K562 (cell line): ENCODE data around the gene CDC25B.

Experiments
- EHMT2 ChIP-seq: fragments of 450-650 bp; IDR thresholded peaks from 2 replicates; pipeline ENCODE4 v1.6.1; 2018; ENCODE audit warnings: antibody characterized with exemption
- EP300 ChIP-seq: IDR thresholded peaks from 2 replicates; pipeline ENCODE4 v1.6.1; 2012; ENCODE audit warnings: low read length, improper control_type of control experiment
- FOXO4 ChIP-seq: fragments of 450-650 bp; formaldehyde crosslinking; IDR thresholded peaks from 2 replicates; pipeline ENCODE4 v1.4.0; 2020; ENCODE audit warnings: mild to moderate bottlenecking, moderate library complexity
- NR4A1 ChIP-seq, 2 experiments: fragments of 250-450 bp in 1 of 2; fragments of 450-650 bp in 1 of 2; sonication (Bioruptor Pico) in 1 of 2; IDR thresholded peaks; 2 replicates each; pipeline versions ENCODE4 v1.4.0 to v1.6.1; 2016 to 2020; ENCODE audit warnings: mild to moderate bottlenecking in 2 of 2, missing compliant biosample characterization in 1 of 2, missing genetic modification characterization in 1 of 2, moderate library complexity in 1 of 2
- SREBF1 ChIP-seq: fragments of 150-350 bp; IDR thresholded peaks from 2 replicates; pipeline ENCODE4 v1.6.1; 2014; ENCODE audit warnings: antibody characterized with exemption, low read depth, low read length, borderline replicate concordance
- U2AF1 ChIP-seq: fragments of 200-400 bp; formaldehyde crosslinking; optimal IDR thresholded peaks from 2 replicates; pipeline ENCODE3; 2017; ENCODE audit warnings: mild to moderate bottlenecking, low read depth, low read length, moderate library complexity
- ZBTB1 ChIP-seq: sonication (generic); formaldehyde crosslinking; IDR thresholded peaks from 2 replicates; pipeline ENCODE4 v1.8.1; 2023; ENCODE audit warnings: missing genetic modification reagents, low read depth, mild to moderate bottlenecking, borderline replicate concordance
- ZNF384 ChIP-seq: IDR thresholded peaks from 2 replicates; pipeline ENCODE4 v1.6.1; 2012; ENCODE audit warnings: low read depth, low read length, improper control_type of control experiment
- ZNF444 ChIP-seq: fragments of 250-450 bp; sonication (Bioruptor Pico); IDR thresholded peaks from 2 replicates; pipeline ENCODE4 v1.4.0; 2020; ENCODE audit warnings: mild to moderate bottlenecking, moderate library complexity
- TF ChIP-seq, protein P1 (sequence below): sonication (generic); formaldehyde crosslinking; IDR thresholded peaks from 2 replicates; pipeline ENCODE4 v1.8.0; 2022; ENCODE audit warnings: mild to moderate bottlenecking, missing genetic modification reagents, borderline replicate concordance

DNA sequence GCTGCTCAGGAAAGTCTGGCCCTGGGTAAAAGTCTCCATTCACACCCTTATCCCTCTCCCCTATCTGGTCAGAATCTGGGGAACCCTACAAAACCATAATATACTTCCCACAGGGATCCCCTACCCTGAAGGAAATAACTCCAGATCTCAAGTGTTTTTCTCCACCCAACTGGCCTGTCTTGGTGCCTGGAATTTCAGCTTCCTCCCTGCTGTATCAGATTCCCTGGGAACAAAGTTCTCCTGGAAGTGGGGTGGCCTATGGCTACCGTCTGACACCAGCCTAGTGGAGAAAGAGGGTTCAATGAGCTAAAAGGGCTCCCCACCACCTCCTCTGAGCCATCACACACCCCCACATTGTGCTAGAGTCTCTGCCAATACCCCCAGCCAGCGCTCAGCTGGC is 48.6 kb upstream of the CDC25B start:
- no peak for TF ChIP-seq EP300
- TF ChIP-seq, protein P1, sequence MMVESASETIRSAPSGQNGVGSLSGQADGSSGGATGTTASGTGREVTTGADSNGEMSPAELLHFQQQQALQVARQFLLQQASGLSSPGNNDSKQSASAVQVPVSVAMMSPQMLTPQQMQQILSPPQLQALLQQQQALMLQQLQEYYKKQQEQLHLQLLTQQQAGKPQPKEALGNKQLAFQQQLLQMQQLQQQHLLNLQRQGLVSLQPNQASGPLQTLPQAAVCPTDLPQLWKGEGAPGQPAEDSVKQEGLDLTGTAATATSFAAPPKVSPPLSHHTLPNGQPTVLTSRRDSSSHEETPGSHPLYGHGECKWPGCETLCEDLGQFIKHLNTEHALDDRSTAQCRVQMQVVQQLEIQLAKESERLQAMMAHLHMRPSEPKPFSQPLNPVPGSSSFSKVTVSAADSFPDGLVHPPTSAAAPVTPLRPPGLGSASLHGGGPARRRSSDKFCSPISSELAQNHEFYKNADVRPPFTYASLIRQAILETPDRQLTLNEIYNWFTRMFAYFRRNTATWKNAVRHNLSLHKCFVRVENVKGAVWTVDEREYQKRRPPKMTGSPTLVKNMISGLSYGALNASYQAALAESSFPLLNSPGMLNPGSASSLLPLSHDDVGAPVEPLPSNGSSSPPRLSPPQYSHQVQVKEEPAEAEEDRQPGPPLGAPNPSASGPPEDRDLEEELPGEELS (CRISPR knock-in tag), result no peak
- TF ChIP-seq NR4A1 (CRISPR knock-in tag; IDR thresholded peaks at IDR 0.05), result no peak
- TF ChIP-seq NR4A1 (tag; IDR thresholded peaks at IDR 0.05), result no peak
- TF ChIP-seq U2AF1, result no peak
- TF ChIP-seq FOXO4, result no peak
- no peak for TF ChIP-seq SREBF1
- no peak for TF ChIP-seq ZBTB1 (CRISPR knock-in tag)
- TF ChIP-seq ZNF444, result no peak
- no peak for TF ChIP-seq EHMT2
- TF ChIP-seq ZNF384, result no peak
